Omental fat pad (tissue), 4 donors: ENCODE measurements around the gene AIFM2. TPM values are rescaled to one million over a fixed set of nuclear protein-coding genes. Genes with fewer than 3 reads are reported as not detected.
"Not testable (repeated sequence)": the region's sequence is repeated elsewhere in the genome, so short reads cannot be mapped to it uniquely, and the experiment has no call there.

Experiments
- ATAC-seq: fragments of 150-250 bp; one replicate; pipeline ENCODE4 v1.9.1; 2016; ENCODE audit warnings: mild to moderate bottlenecking, moderate library complexity; ENCODE audit not compliant: low FRiP score
- DNase-seq: peaks from one replicate; pipeline ENCODE4 v3.0.0-alpha.2; 2019; ENCODE audit warnings: low spot score
- total RNA-seq, 4 donors: library from RNA; depleted of rRNA; stranded (reverse); fragments of >200 nt; gene quantifications; one replicate each; pipeline ENCODE4 v1.1.0, GENCODE V29; 2016
- TF ChIP-seq, protein P1 (sequence below), 3 donors: fragments of 450-650 bp; IDR thresholded peaks; one replicate each; pipeline ENCODE4 v1.5.1; 2016 to 2017; ENCODE audit warnings: antibody characterized with exemption in 3 of 3, mild to moderate bottlenecking in 3 of 3, moderate library complexity in 2 of 3

Gene AIFM2
- 100 to 1,000 TPM in 1 of 4 donors, 10 to 100 TPM in 3; 32.8 to 118 (median 53.6) TPM for total RNA-seq

DNA sequence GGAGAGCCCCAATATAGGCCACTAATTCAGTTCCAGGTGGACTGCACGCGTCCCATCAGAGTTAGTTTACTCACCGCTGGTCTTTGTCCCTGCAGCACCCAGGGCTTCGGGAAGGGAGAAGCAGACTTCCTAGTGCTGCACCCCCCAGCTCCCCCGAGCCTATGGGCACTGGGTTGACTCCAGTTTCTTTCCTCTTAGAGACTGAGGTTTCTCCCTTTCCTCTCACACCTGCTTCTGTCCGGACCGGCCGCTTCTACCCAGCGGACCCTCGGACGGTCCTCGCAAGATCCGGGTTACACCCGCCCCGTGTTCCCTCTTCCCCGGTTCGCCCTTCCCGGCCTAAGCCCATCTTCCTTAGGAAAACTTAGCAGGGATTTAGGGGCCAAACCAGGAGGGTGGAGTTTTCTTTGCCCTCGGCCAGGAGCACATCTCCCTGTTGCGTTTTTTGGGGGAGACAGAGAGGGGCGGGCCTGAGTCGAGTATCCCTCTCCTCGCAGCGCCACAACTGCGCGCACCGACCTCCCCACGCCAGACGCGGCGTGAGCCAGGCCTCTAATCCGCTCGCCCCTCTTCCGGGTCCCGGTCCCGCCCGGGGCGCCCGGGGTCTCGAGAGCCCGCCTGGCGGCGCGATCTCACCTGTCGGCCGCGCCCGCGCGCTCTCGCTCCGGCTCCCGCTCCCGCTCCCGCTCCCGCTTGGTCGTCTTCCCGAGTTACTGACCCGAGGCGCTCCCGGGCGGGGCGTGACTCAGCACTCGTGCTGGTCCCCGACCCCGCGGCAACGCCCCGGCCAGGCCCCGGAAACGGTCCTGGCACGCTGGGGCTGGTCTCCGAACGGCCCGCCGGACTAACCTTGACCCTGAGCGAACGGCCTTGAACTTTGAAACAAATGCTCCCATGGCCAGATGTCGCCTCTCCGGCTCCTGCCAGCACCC is at the start of gene AIFM2:
Gene AIFM2 (minus strand): TSS at position 728 of the 932 bp plus-strand sequence. CDS start 8,741 bp downstream, outside the sequence.
- TF ChIP-seq, protein P1, sequence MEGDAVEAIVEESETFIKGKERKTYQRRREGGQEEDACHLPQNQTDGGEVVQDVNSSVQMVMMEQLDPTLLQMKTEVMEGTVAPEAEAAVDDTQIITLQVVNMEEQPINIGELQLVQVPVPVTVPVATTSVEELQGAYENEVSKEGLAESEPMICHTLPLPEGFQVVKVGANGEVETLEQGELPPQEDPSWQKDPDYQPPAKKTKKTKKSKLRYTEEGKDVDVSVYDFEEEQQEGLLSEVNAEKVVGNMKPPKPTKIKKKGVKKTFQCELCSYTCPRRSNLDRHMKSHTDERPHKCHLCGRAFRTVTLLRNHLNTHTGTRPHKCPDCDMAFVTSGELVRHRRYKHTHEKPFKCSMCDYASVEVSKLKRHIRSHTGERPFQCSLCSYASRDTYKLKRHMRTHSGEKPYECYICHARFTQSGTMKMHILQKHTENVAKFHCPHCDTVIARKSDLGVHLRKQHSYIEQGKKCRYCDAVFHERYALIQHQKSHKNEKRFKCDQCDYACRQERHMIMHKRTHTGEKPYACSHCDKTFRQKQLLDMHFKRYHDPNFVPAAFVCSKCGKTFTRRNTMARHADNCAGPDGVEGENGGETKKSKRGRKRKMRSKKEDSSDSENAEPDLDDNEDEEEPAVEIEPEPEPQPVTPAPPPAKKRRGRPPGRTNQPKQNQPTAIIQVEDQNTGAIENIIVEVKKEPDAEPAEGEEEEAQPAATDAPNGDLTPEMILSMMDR (IDR thresholded peaks at IDR 0.05) = no peak
- ATAC-seq (peak; percentile 86), DNase-seq (peak; percentile 66)

DNA sequence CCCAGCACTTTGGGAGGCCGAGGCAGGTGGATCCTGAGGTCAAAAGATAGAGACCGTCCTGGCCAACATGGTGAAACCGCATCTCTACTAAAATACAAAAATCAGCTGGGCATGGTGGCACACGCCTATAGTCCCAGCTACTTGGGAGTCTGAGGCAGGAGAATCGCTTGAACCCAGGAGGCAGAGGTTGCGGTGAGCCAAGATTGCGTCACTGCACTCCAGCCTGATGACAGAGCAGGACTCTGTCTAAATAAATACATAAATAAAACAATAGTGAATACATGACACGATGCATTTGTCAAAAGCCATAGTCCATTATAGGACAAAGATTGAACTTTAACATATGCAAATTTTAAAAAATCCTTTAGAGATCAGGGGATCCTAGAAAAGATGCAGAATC is 46.6 kb upstream of the AIFM2 start:
- ATAC-seq, DNase-seq: not testable (repeated sequence)

DNA sequence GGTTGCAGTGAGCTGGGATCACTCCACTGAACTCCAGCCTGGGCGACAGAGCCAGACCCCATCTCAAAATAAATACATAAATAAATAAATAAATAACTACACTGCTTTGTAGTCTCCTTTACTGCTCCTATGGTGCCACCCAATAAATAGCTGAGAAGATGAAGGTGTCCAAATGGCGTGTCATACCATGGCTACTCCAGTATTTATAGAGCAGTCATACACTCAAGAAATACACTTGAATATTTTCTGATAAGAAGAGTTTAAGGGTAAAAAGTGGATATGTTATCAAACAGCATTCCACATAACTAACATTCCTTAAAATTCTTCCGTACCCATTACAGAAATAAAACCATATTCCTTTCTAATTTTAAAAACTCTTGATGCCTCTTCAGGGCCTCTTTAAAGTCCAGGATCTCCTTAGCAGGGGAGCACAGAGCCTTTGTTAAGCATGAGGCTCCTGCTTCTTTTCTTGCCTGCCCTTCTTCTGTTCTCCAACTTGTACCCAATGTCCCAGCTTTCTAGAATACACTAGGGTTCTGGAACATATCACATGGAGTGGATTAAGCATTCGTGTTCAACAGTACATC is 45.6 kb upstream of the AIFM2 start:
- no peak for ATAC-seq

GRCh38 chr10:70176441-70176840 is 43.8 kb upstream of the AIFM2 start:
- TF ChIP-seq, protein P1 (IDR thresholded peaks at IDR 0.05) = no peak
- DNase-seq (no peak), ATAC-seq (no peak)

More for the DNA sequence above, 45.6 kb upstream of the AIFM2 start:
- no peak for DNase-seq
- TF ChIP-seq, protein P1 (IDR thresholded peaks at IDR 0.05) = no peak

DNA sequence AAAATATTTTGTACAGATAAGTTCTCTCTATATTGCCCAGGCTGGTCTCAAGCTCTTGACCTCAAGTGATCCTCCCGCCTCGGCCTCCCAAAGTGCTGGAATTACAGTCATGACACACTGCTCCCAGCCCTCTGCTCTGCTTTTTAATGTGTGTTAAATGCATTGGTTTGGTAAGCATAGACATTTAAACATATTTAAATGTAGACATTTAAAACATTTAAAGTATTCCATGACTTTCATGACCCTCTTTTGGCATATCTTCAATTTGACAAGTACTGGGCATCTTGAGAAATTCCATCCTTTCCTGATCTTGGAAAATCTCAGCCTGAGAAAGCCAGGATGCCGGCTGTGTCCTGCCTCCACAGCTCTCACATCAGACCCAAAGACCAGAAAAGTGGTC is 42.9 kb upstream of the AIFM2 start:
- TF ChIP-seq, protein P1 (IDR thresholded peaks at IDR 0.05) = no peak
- DNase-seq = no peak
- no peak for ATAC-seq

GRCh38 chr10:70174058-70174741 is 41.6 kb upstream of the AIFM2 start:
- ATAC-seq (no peak), DNase-seq (no peak)
- TF ChIP-seq, protein P1 (IDR thresholded peaks at IDR 0.05) = no peak
